ENCODE results near the gene SYTL4. TPM values are rescaled to one million over a fixed set of nuclear protein-coding genes. Genes with fewer than 3 reads are reported as not detected.
"Not testable (repeated sequence)": the region's sequence is repeated elsewhere in the genome, so short reads cannot be mapped to it uniquely, and the experiment has no call there.

Gene SYTL4
- 10 to 100 TPM; 35.7 to 47.1 (median 44.3) TPM for total RNA-seq
- long read RNA-seq, donor 1, partial matches to known transcripts, result 5 of 24 reads
- long read RNA-seq, donor 1, other reads (novel, unspliced or antisense), result 16 of 24 reads
- long read RNA-seq, donor 2, partial matches to known transcripts, result 1 of 5 reads
- long read RNA-seq, donor 2, other reads (novel, unspliced or antisense), result 4 of 5 reads

DNA sequence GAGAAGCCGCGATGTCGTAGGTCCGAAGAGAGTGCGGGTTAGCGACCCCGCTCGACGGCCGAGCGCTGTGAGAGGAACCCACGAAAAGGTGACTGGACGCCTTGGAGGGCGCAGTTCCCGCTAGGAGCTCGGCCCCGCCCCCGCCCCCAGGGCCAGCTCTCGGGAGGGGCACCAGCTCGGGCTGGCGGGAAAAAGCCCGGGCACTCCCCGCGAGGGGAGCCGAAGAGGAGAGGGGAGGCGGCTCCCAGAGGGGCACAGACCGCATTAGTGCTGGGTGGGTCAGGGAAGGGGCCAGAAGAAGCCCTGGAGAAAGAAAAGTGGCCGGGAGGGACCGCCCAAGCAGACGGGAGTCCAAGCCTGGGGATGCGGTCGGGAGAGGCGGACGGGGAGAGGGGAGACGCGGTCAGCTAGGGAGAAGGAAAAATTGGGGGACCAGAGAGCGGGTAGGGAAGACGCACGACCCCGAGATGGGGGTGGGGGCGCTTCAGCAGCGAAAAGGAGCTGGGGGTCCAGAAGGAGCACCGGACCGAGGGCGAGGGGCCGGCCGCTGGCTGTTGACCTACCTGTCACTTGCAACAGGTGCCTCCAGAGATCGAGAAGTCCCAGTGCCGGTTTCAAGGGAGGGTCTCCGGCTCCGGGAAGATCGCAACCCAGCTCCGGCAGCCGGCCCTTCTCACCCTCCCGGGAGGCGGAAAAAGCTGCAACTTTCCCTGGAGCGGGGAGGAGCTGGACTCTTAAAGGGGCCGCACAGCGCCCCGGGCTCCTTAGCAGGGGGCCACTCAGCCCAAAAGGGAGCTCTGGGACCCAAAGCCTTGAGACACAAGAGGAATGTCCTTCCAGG is at the start of gene SYTL4:
Gene SYTL4 (minus strand): TSS at position 681 of the 841 bp plus-strand sequence. CDS start 30,084 bp downstream, outside the sequence.
- H3K4me1 ChIP-seq (ENCODE audit: low read depth), result no peaks in the 10 kb centered on the region
- peak within 1 kb of the TSS; percentile 50 for H3K4me3 ChIP-seq
- intact Hi-C loops (cut with DNase I, micrococcal nuclease), result no loop called here
- no peaks in the 10 kb centered on the region for H3K9me3 ChIP-seq
- DNase-seq (peak; percentile 44 to 64 (median 64)), ATAC-seq (peak; percentile 87)
- TF ChIP-seq, protein P1, sequence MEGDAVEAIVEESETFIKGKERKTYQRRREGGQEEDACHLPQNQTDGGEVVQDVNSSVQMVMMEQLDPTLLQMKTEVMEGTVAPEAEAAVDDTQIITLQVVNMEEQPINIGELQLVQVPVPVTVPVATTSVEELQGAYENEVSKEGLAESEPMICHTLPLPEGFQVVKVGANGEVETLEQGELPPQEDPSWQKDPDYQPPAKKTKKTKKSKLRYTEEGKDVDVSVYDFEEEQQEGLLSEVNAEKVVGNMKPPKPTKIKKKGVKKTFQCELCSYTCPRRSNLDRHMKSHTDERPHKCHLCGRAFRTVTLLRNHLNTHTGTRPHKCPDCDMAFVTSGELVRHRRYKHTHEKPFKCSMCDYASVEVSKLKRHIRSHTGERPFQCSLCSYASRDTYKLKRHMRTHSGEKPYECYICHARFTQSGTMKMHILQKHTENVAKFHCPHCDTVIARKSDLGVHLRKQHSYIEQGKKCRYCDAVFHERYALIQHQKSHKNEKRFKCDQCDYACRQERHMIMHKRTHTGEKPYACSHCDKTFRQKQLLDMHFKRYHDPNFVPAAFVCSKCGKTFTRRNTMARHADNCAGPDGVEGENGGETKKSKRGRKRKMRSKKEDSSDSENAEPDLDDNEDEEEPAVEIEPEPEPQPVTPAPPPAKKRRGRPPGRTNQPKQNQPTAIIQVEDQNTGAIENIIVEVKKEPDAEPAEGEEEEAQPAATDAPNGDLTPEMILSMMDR (IDR thresholded peaks at IDR 0.05), result no peak
- H3K36me3 ChIP-seq (ENCODE audit: low read depth), result no peaks in the 10 kb centered on the region

DNA sequence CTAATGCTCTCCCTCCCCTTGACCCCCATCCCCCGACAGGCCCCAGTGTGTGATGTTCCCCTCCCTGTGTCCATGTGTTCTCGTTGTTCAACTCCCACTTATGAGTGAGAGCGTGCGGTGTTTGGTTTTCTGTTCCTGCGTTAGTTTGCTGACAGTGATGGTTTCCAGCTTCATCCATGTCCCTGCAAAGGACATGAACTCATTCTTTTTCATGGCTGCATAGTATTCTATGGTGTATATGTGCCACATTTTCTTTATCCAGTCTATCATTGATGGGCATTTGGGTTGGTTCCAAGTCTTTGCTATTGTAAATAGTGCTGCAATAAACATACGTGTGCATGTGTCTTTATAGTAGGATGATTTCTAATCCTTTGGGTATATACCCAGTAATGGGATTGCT is 37.5 kb upstream of the SYTL4 start:
- not testable (repeated sequence) for H3K4me1 ChIP-seq (ENCODE audit: low read depth); H3K36me3 ChIP-seq (ENCODE audit: low read depth); ATAC-seq; H3K9me3 ChIP-seq; H3K4me3 ChIP-seq; DNase-seq
- intact Hi-C loops (cut with DNase I, micrococcal nuclease), result loop anchor here (2.0 to 5.0 kb wide), 2 partner anchors 82 to 85 kb away; no protein-coding TSS in a partner anchor

DNA sequence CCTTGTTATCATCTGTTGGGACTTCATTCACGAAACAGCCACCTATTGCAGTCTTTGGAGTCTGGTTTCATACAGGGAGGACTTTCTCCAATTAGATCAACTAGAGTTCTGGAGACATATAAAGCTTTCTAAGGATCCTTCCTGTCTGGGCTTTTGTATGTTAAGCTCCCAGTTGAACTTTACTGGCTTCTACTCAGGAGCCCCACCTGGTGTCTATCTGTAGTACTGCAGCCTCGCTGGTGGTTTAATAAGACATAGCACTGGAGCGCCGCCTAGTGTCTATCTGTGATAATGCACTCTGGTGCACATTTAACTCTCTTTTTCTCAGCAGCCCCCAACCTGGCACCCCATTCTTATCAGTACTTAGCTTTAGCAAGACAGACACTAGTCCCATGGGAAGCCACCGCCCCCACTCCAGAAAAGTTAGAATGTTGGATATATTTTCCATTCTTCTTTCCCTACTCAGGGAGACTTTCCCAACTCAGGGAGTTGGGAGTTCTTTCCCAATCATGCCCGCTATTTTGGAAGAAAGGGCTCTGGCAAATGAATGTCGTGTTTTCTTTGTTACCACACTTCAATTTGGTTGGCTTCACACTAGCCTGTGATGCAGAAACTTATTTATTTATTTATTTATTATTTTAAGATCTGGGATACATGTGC is 36.9 kb upstream of the SYTL4 start:
- TF ChIP-seq, protein P1 (IDR thresholded peaks at IDR 0.05), result peak; percentile 89
- Histone ChIP-seq H3K4me3 (no peak overlapping the region), H3K4me1 (ENCODE audit: low read depth) (no peaks in the 10 kb centered on the region), H3K9me3 (no peaks in the 10 kb centered on the region), H3K36me3 (ENCODE audit: low read depth) (no peaks in the 10 kb centered on the region)
- ATAC-seq (peak; percentile 100), DNase-seq (peak; percentile 60 to 96 (median 82))
- intact Hi-C loops (cut with DNase I, micrococcal nuclease), result loop anchor here (2.0 to 5.0 kb wide), 2 partner anchors 82 to 84 kb away; no protein-coding TSS in a partner anchor

DNA sequence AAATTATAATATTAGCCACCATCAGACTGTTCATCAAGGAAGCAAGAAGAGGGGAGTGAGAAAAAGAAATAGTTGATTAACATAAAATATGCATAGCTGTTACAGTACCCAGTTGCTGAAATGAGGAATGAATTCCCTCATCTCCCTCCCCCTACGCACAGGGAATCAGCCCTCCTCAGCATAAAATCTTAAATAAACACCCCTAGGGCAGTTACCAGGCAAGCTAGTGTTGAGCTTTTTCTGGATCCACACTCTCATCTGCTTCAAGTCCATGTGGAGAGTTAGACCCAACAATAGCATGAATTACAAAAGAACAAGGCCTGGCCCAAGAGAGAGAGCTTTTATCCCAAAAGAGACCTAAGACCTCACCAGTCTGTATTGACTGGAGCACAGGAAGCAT is 19.0 kb upstream of the SYTL4 start:
- TF ChIP-seq, protein P1 (IDR thresholded peaks at IDR 0.05), result no peak
- Histone ChIP-seq H3K4me3 (no peak overlapping the region), H3K36me3 (ENCODE audit: low read depth) (no peaks in the 10 kb centered on the region), H3K4me1 (ENCODE audit: low read depth) (no peaks in the 10 kb centered on the region), H3K9me3 (no peaks in the 10 kb centered on the region)
- DNase-seq, result no peak
- intact Hi-C loops (cut with DNase I, micrococcal nuclease), result no loop called here
- ATAC-seq, result no peak

DNA sequence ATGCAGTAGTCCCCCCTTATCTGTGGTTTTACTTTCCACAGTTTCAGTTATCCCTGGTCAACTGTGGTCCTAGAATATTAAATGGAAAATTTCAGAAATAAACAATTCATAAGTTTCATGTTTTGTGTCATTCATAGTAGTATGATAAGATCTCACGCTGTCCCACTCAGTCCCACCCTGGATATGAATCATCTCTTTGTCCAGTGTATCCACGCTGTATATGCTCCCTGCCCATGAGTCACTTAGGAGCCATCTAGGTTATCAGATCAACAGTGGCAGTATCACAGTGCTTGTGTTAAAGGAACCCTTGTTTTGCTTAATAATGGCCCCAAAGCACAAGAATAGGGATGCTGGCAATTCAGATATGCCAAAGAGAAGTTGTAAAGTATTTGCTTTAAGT is 16.2 kb upstream of the SYTL4 start:
- intact Hi-C loops (cut with DNase I, micrococcal nuclease), result no loop called here
- Histone ChIP-seq H3K4me1 (ENCODE audit: low read depth) (no peaks in the 10 kb centered on the region), H3K36me3 (ENCODE audit: low read depth) (no peaks in the 10 kb centered on the region), H3K9me3 (no peaks in the 10 kb centered on the region), H3K4me3 (no peak overlapping the region)
- DNase-seq (no peak), ATAC-seq (peak; percentile 69)
- TF ChIP-seq, protein P1 (IDR thresholded peaks at IDR 0.05), result no peak
